ENCODE measurements around the gene OR7D2.

The OR7D2 gene

DNA sequence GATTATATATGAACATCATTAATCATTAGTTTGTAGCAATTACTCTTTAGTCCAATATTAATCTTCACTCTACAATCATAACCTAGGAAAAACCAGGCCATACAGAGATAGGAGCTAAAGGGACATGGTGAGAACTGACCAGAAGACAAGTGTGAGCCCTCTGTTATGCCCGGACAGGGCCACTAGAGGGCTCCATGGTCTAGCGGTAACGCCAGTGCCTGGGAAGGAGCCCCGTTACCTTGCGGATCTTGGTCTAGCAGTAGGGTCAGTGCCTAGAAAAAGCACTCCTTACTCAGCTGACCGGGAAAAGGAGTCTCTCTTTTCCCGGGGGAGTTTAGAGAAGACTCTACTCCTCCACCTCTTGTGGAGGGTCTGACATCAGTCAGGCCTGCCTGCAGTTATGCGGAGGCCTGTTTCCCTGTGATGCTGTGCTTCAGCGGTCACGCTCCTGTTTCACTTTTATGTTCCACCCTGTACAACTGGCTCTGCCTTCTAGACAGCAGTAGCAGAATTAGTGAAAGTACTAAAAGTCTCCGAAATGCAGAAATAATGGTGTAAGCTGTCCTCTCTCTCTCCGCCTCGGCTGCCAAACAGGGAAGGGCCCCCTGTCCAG, 26.8 kb downstream of the OR7D2 start:
- peak; percentile 49 to 51 for DNase-seq (ENCODE audit: low read depth in 2 of 2)

DNA sequence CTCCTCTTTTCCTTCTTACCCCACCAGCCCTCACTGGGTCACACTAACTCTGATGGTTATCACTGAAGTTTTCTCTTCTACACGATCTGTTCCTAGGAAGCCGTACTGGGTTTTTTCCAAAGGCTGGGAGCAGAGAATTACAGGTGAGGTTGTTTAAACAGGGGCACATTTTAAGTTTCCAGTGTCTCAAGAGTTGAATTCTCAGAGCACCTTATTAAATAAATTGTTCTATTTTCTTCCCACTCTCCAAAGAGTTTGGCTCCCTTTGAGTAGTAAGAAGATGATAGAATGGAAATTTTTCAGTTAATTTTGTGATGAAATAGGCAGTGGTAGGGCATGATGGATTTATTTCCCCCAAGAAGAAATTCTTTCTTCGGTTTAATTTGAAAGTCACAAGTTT, 40.7 kb downstream of the OR7D2 start, which contains the start of gene OR7D4:
Gene OR7D4, minus strand, starts transcription at position 101 of the 400 bp plus-strand sequence. CDS start 4,752 bp downstream, outside the sequence.
- no peak for DNase-seq (ENCODE audit: low read depth in 2 of 2)

Measured in activated CD4-positive, alpha-beta T cell treated with anti-CD3 and anti-CD28 coated beads for 24 hours (primary cell).